ENCODE measurements around the gene RARB. TPM values are rescaled to one million over a fixed set of nuclear protein-coding genes. Genes with fewer than 3 reads are reported as not detected.

The RARB gene
- total and polyA plus RNA-seq, 9 of the 15 experiments (the other 6 are each of a cell fraction or from before 2014, with no cell fraction given): 0.15 to 1.3 (median 0.27) TPM

DNA sequence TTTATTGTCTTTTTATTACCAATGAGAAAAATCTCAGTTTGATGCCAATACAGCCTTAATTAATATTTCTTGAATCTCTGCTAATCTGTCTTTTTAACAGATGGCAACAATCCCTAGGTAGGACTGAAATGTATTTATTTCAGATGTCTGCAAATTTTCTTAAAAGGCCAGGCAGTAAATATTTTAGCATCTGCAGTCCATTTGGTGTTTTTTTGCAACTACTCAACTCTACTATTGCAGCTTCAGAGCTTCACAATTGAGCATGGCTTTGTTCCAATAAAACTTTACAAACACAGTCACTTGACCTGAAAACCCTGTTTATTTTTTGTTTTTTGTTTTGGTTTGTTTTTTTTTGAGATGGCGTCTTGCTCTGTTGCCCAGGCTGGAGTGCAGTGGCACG is 82.7 kb downstream of the RARB start:
- ChIA-PET POLR2A (interaction anchor here (2.8 kb wide), 1 partner anchor 39 kb away, joined by 8 read pairs; no protein-coding TSS in a partner anchor), CTCF (ENCODE audit: low intra/inter-chr PET ratio) (no interaction called here)
- FAIRE-seq (no peak), DNase-seq (ENCODE audit: extremely low read depth in 1 of 4, low spot score in 3 of 4) (no peak), ATAC-seq (no peak)
- no peak overlapping the region for H3K4me2 ChIP-seq (ENCODE audit: insufficient read depth, low read length)
- no peak overlapping the region for H3K9ac ChIP-seq (ENCODE audit: insufficient read depth in 1 of 2, low read depth in 2 of 2, low read length in 2 of 2)
- no peak overlapping the region for H2AFZ ChIP-seq (ENCODE audit: low read depth, low read length)
- H3K9me3 ChIP-seq (replicated peaks; ENCODE audit: control insufficient read depth, insufficient read depth, low read depth, low read length): no peaks in the 10 kb centered on the region
- H3K79me2 ChIP-seq (ENCODE audit: control insufficient read depth, insufficient read depth, low read length): no peaks in the 10 kb centered on the region
- 0% methylated on average over 1 of the region's 2 CpGs for WGBS (ENCODE audit: insufficient coverage, low coverage, missing lambda C conversion rate)
- H3K36me3 ChIP-seq (ENCODE audit: control insufficient read depth, insufficient read depth, low read length): no peaks in the 10 kb centered on the region
- H3K9me1 ChIP-seq (ENCODE audit: control insufficient read depth, insufficient read depth, low read length): no peaks in the 10 kb centered on the region
- BruUV-seq (replicated peaks): no TSS peak
- intact Hi-C loops (cut with micrococcal nuclease) (no loop called here), in situ Hi-C loops (cut with MboI) (no loop called here)
- no peak overlapping the region for H3K27ac ChIP-seq (ENCODE audit: extremely low read depth, low read depth, low read length)
- H3K4me1 ChIP-seq (replicated peaks in 1 of 2; ENCODE audit: control insufficient read depth in 2 of 2, insufficient read depth in 2 of 2, low read length in 2 of 2): no peaks in the 10 kb centered on the region
- no peaks in the 10 kb centered on the region for H4K20me1 ChIP-seq (replicated peaks; ENCODE audit: control insufficient read depth, insufficient read depth, low read length)
- peaks cover 0 to 6% of the 10 kb centered on the region in 2 experiments; a peak in 2 of 5 replicates for H3K27me3 ChIP-seq (ENCODE audit: control insufficient read depth in 2 of 2, insufficient read depth in 2 of 2, low read length in 2 of 2)
- no peak overlapping the region for H3K4me3 ChIP-seq
- no peak for TF ChIP-seq MEIS2 (IDR thresholded peaks at IDR 0.05; ENCODE audit: partially characterized antibody)
- TF ChIP-seq, protein P1, sequence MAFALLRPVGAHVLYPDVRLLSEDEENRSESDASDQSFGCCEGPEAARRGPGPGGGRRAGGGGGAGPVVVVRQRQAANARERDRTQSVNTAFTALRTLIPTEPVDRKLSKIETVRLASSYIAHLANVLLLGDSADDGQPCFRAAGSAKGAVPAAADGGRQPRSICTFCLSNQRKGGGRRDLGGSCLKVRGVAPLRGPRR (CRISPR knock-in tag; IDR thresholded peaks at IDR 0.05): no peak
- TF ChIP-seq FIP1L1 (IDR thresholded peaks at IDR 0.05; ENCODE audit: low read depth, low read length, poor library complexity, severe bottlenecking): no peak
- no peak for TF ChIP-seq SUPT5H (IDR thresholded peaks at IDR 0.05)
- no peak for TF ChIP-seq KHSRP (IDR thresholded peaks at IDR 0.05)
- no peak for TF ChIP-seq NCOR1 (IDR thresholded peaks at IDR 0.05)
- TF ChIP-seq SMAD2 (IDR thresholded peaks at IDR 0.05; ENCODE audit: low read depth, low read length): no peak
- no peak for TF ChIP-seq CHCHD3 (CRISPR knock-in tag; IDR thresholded peaks at IDR 0.05)
- no peak for TF ChIP-seq POLR3G (IDR thresholded peaks at IDR 0.05; ENCODE audit: extremely low read depth, insufficient read length, insufficient replicate concordance)
- no peak for TF ChIP-seq MYNN (IDR thresholded peaks at IDR 0.05)
- TF ChIP-seq MYNN (CRISPR knock-in tag; IDR thresholded peaks at IDR 0.05): no peak
- no peak for TF ChIP-seq HDAC3 (IDR thresholded peaks at IDR 0.05; ENCODE audit: borderline replicate concordance, partially characterized antibody)
- TF ChIP-seq, protein P2, sequence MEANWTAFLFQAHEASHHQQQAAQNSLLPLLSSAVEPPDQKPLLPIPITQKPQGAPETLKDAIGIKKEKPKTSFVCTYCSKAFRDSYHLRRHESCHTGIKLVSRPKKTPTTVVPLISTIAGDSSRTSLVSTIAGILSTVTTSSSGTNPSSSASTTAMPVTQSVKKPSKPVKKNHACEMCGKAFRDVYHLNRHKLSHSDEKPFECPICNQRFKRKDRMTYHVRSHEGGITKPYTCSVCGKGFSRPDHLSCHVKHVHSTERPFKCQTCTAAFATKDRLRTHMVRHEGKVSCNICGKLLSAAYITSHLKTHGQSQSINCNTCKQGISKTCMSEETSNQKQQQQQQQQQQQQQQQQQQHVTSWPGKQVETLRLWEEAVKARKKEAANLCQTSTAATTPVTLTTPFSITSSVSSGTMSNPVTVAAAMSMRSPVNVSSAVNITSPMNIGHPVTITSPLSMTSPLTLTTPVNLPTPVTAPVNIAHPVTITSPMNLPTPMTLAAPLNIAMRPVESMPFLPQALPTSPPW (CRISPR knock-in tag; IDR thresholded peaks at IDR 0.05): no peak
- TF ChIP-seq, protein P3, sequence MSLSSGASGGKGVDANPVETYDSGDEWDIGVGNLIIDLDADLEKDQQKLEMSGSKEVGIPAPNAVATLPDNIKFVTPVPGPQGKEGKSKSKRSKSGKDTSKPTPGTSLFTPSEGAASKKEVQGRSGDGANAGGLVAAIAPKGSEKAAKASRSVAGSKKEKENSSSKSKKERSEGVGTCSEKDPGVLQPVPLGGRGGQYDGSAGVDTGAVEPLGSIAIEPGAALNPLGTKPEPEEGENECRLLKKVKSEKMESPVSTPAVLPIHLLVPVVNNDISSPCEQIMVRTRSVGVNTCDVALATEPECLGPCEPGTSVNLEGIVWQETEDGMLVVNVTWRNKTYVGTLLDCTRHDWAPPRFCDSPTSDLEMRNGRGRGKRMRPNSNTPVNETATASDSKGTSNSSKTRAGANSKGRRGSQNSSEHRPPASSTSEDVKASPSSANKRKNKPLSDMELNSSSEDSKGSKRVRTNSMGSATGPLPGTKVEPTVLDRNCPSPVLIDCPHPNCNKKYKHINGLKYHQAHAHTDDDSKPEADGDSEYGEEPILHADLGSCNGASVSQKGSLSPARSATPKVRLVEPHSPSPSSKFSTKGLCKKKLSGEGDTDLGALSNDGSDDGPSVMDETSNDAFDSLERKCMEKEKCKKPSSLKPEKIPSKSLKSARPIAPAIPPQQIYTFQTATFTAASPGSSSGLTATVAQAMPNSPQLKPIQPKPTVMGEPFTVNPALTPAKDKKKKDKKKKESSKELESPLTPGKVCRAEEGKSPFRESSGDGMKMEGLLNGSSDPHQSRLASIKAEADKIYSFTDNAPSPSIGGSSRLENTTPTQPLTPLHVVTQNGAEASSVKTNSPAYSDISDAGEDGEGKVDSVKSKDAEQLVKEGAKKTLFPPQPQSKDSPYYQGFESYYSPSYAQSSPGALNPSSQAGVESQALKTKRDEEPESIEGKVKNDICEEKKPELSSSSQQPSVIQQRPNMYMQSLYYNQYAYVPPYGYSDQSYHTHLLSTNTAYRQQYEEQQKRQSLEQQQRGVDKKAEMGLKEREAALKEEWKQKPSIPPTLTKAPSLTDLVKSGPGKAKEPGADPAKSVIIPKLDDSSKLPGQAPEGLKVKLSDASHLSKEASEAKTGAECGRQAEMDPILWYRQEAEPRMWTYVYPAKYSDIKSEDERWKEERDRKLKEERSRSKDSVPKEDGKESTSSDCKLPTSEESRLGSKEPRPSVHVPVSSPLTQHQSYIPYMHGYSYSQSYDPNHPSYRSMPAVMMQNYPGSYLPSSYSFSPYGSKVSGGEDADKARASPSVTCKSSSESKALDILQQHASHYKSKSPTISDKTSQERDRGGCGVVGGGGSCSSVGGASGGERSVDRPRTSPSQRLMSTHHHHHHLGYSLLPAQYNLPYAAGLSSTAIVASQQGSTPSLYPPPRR (CRISPR knock-in tag; IDR thresholded peaks at IDR 0.05; ENCODE audit: borderline replicate concordance): no peak
- TF ChIP-seq NBN (IDR thresholded peaks at IDR 0.05; ENCODE audit: low read depth): no peak
- TF ChIP-seq, protein P4, sequence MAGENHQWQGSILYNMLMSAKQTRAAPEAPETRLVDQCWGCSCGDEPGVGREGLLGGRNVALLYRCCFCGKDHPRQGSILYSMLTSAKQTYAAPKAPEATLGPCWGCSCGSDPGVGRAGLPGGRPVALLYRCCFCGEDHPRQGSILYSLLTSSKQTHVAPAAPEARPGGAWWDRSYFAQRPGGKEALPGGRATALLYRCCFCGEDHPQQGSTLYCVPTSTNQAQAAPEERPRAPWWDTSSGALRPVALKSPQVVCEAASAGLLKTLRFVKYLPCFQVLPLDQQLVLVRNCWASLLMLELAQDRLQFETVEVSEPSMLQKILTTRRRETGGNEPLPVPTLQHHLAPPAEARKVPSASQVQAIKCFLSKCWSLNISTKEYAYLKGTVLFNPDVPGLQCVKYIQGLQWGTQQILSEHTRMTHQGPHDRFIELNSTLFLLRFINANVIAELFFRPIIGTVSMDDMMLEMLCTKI (IDR thresholded peaks at IDR 0.05; ENCODE audit: partially characterized antibody): no peak

Data from K562 (cell line).